Left ventricle myocardium inferior (tissue), 1 donor: ENCODE results near the gene PLXNB1. TPM values are rescaled to one million over a fixed set of nuclear protein-coding genes. Genes with fewer than 3 reads are reported as not detected.

Experiments used
- DNase-seq: peaks from one replicate; pipeline ENCODE4 v3.0.0-alpha.2; 2020
- H3K27ac ChIP-seq: fragments of 200-600 bp; replicated peaks from 2 replicates; pipeline ENCODE4 v1.8.0; 2021
- H3K27me3 ChIP-seq: fragments of 200-600 bp; 2 replicates; pipeline ENCODE4 v1.8.0; 2021; ENCODE audit warnings: low read depth
- H3K36me3 ChIP-seq: fragments of 200-600 bp; 2 replicates; pipeline ENCODE4 v1.8.0; 2021
- H3K4me1 ChIP-seq: fragments of 200-600 bp; 2 replicates; pipeline ENCODE4 v1.8.0; 2021
- H3K4me3 ChIP-seq: fragments of 200-600 bp; 2 replicates; pipeline ENCODE4 v1.8.0; 2021; ENCODE audit warnings: mild to moderate bottlenecking, moderate library complexity
- H3K9me3 ChIP-seq: fragments of 200-600 bp; replicated peaks from 2 replicates; pipeline ENCODE4 v1.8.0; 2021
- intact Hi-C: fragments of 100-400 bp; cut with micrococcal nuclease; formaldehyde crosslinking; loops from one replicate; pipeline ENCODE4 v1.11.0; 2022
- long read RNA-seq: library from polyadenylated mRNA; unstranded; transcript quantifications from one replicate; pipeline ENCODE4 v2.0.0, GENCODE V29; 2021
- total RNA-seq: library from RNA; stranded (reverse); fragmentation: NEBNext Ultra II Directional; extraction: Animal tissue kit (Norgen Biotek cat#: 25700); gene quantifications from one replicate; pipeline ENCODE4 v1.2.1, GENCODE V29; 2021
- TF ChIP-seq, protein P1 (sequence below): fragments of 200-600 bp; IDR thresholded peaks from 2 replicates; pipeline ENCODE4 v1.8.0; 2021; ENCODE audit warnings: antibody characterized with exemption, mild to moderate bottlenecking, borderline replicate concordance
- donor health status: DM: no; HTN: yes; CAD: no; lungs with severe emphysema.

Gene PLXNB1
- total RNA-seq: 42.6 TPM
- long read RNA-seq, full-length matches to known transcripts: 3 of 70 reads
- long read RNA-seq, partial matches to known transcripts: 41 of 70 reads
- long read RNA-seq, other reads (novel, unspliced or antisense): 26 of 70 reads

DNA sequence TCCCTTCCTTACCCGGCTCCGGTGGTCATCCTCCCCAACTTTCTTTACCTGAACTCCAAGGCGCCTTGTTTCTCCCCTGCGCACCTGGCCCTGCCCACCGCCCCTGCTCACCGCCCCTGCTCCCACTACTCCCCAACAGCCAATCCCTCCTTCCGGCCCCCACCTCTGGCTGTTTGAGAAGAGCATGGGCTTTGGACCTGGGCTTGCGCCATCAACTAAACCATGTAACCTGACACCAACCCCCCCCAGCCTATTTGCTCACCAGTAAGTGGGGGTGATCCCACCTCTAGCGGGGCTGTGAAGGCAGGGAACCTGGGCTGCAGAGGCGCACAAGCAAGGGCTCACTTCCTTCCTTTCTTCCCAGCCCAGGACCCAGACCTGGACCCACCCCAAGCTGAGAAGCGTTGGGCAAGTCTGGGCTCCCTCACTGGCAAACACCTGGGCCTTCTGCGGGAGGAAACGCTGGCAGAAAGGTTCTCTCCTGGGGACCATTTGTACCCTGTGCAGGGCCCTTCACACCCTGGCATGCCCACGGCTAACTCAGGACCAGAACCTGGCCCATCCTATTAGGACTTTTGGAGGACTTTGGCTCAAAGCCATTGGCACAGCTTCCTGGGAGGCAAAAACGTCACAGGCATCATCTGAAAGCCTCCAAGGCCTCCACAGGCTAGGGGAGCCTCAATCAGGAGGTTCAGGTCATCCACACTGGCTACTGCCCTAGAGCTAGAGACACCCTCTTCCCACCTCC, at the start of gene PLXNB1:
TSS of gene PLXNB1 (minus strand) at position 127 of the 748 bp plus-strand sequence. CDS start 5,475 bp downstream, outside the sequence.
- Histone ChIP-seq H3K27me3 (no peaks in the 10 kb centered on the region), H3K36me3 (peaks cover 15% of the 10 kb centered on the region), H3K9me3 (no peaks in the 10 kb centered on the region), H3K27ac (peak within 1 kb of the TSS; percentile 94), H3K4me1 (peaks cover 68% of the 10 kb centered on the region), H3K4me3 (peak within 1 kb of the TSS; percentile 92)
- TF ChIP-seq, protein P1, sequence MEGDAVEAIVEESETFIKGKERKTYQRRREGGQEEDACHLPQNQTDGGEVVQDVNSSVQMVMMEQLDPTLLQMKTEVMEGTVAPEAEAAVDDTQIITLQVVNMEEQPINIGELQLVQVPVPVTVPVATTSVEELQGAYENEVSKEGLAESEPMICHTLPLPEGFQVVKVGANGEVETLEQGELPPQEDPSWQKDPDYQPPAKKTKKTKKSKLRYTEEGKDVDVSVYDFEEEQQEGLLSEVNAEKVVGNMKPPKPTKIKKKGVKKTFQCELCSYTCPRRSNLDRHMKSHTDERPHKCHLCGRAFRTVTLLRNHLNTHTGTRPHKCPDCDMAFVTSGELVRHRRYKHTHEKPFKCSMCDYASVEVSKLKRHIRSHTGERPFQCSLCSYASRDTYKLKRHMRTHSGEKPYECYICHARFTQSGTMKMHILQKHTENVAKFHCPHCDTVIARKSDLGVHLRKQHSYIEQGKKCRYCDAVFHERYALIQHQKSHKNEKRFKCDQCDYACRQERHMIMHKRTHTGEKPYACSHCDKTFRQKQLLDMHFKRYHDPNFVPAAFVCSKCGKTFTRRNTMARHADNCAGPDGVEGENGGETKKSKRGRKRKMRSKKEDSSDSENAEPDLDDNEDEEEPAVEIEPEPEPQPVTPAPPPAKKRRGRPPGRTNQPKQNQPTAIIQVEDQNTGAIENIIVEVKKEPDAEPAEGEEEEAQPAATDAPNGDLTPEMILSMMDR: no peak
- DNase-seq: peak; percentile 35
- intact Hi-C loops: loop anchor here (10.0 kb wide), 1 partner anchor 155 kb away; no protein-coding TSS in a partner anchor

DNA sequence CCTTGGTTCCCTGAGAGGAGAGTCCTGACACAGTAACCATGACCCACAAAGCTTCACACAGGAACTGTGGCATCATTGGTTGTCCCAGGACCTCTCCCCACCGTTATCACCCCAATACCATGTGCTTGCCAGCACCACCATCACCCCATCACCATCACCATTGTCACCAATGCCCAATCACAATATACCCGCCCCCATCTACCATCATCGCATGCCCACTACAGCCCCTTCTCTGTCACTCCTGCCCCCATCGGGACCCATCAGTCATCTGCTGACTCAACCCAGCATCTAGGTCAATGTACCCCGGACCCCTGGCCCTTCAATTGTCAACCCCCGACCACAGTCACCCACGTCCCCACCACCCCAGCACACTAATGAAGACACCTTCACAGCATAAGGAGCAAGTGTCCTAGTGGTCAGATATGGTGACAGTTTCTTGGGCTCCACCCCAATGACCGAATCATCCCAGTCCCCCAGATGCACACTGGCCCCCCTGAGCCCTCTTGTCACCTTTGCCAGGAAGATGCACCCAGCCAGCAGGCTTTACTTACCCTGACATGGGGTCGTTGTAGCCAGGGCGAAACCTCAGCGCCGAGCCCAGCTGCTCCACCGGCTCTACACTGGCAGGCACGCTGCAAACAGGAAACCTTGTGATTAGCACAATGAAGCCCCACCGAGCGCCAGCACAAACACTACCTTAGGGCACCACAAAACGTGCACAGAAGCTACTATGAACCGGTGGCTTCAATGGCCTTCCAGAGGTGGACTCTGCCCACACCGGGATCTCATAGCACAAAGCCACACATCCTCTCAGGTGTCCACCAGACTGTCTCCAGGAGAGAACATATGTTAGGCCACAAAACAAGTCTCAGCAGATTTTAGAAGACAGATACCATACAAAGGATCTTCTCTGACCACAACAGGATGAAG, 49.0 kb upstream of the PLXNB1 start:
- DNase-seq: no peak
- Histone ChIP-seq H3K27me3 (no peaks in the 10 kb centered on the region), H3K36me3 (no peaks in the 10 kb centered on the region), H3K9me3 (no peaks in the 10 kb centered on the region), H3K27ac (peak overlapping the region; percentile 72), H3K4me1 (peaks cover 26% of the 10 kb centered on the region), H3K4me3 (no peak overlapping the region)
- intact Hi-C loops: no loop called here
- TF ChIP-seq, protein P1: no peak

GRCh38 chr3:48477959-48478520, 48.2 kb upstream of the PLXNB1 start:
- H3K4me1 ChIP-seq: peaks cover 35% of the 10 kb centered on the region
- no peaks in the 10 kb centered on the region for H3K36me3 ChIP-seq
- intact Hi-C loops: no loop called here
- H3K27me3 ChIP-seq: no peaks in the 10 kb centered on the region
- no peak for DNase-seq
- no peak overlapping the region for H3K4me3 ChIP-seq
- no peaks in the 10 kb centered on the region for H3K9me3 ChIP-seq
- peak overlapping the region; percentile 72 for H3K27ac ChIP-seq
- TF ChIP-seq, protein P1: no peak

- Histone ChIP-seq H3K27me3 (no peaks in the 10 kb centered on the region), H3K27ac (peak overlapping the region; percentile 72), H3K9me3 (no peaks in the 10 kb centered on the region), H3K4me1 (peaks cover 50% of the 10 kb centered on the region), H3K4me3 (no peak overlapping the region), H3K36me3 (no peaks in the 10 kb centered on the region)
- intact Hi-C loops: no loop called here
- DNase-seq: no peak
- TF ChIP-seq, protein P1: no peak
Observed at GRCh38 chr3:48476426-48477053, 46.7 kb upstream of the PLXNB1 start.

GRCh38 chr3:48475188-48475587, 45.3 kb upstream of the PLXNB1 start:
- Histone ChIP-seq H3K27me3 (no peaks in the 10 kb centered on the region), H3K27ac (no peak overlapping the region), H3K36me3 (no peaks in the 10 kb centered on the region), H3K4me1 (peaks cover 63% of the 10 kb centered on the region), H3K4me3 (no peak overlapping the region), H3K9me3 (no peaks in the 10 kb centered on the region)
- intact Hi-C loops: no loop called here
- TF ChIP-seq, protein P1: no peak
- no peak for DNase-seq
